Subcutaneous preadipocyte (primary cell): ENCODE data around the gene RBM25. TPM values are rescaled to one million over a fixed set of nuclear protein-coding genes. Genes with fewer than 3 reads are reported as not detected.

ENCODE experiments used
- small RNA-seq: library from RNA; depleted of rRNA; stranded (forward); fragments of <200 nt; gene quantifications from one replicate; pipeline ENCODE3, GENCODE V24; 2012
- total RNA-seq: library from RNA; depleted of rRNA; stranded (reverse); fragments of >200 nt; gene quantifications from 2 replicates; pipeline ENCODE4 v1.2.3, GENCODE V29; 2012

Gene RBM25
- 28.7 and 35.2 TPM in 2 replicates for total RNA-seq

DNA sequence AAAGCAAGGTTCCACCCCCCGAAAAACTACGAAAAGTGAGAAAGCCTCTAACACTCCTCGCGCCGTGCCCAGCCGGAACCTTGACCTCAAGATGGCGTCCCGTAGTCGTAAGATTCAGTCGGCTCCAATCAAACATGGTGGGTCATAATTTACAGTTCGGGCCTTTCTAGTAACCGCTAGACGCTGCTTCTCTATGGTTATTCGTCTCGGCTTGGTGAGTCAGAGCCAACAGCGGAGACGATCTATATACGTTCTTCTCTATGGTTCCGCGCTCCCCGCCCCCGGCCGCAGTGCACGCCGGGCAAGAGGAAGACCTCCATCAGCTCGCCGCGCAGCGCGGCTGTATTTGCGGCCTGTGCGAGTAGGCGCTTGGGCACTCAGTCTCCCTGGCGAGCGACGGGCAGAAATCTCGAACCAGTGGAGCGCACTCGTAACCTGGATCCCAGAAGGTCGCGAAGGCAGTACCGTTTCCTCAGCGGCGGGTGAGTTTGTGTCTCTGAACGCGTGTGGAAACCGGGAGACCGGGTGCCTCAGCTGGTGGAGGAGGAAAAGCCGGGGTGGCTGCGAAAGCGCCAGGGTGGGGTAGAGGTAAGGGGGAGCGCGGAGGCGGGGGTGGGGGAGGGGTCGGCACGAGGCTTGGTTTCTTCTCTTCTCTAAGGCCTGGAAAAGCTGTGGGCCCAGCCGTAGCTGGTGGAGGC is at the start of gene RBM25:
TSS of gene RBM25 (plus strand) at position 311 of the 698 bp plus-strand sequence. CDS start 13,108 bp downstream, outside the sequence.

DNA sequence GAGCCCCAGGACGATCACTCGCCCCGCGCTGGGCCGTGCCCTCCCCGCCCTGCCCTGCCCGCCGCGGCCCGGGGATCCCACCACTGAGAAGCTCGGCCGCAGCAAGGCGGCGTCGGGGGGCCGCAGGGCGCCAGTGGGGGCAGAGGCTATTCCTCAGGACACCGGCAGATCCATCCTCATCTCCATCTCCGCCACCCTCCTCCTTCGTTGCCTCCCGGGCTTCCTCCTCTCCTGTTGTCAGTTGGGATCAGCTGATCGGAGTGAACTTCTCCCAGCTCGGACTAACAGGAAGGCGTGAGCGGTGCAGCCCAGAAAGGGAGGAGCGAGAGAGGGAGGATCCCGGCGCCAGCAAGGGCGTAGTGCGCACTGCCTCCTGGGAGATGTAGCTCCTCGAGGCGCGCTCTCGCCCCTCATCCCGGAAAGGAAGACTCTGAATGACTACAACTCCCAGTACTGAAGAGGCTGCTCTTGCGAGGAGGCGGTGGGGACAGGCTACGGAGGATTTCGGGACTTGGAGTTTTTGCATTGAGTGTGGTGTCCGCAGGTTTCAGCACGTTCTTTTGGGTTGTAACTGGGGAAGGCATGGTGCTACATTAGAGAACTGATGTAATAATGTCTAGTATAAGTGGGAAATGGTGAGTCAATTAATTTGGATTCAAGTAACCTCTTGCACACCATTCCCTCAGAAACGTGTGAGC is 31.3 kb upstream of the RBM25 start, which contains the start of gene ZFYVE1:
TSS of gene ZFYVE1 (minus strand) at position 262 of the 698 bp plus-strand sequence. CDS start 2,598 bp downstream, outside the sequence.

DNA sequence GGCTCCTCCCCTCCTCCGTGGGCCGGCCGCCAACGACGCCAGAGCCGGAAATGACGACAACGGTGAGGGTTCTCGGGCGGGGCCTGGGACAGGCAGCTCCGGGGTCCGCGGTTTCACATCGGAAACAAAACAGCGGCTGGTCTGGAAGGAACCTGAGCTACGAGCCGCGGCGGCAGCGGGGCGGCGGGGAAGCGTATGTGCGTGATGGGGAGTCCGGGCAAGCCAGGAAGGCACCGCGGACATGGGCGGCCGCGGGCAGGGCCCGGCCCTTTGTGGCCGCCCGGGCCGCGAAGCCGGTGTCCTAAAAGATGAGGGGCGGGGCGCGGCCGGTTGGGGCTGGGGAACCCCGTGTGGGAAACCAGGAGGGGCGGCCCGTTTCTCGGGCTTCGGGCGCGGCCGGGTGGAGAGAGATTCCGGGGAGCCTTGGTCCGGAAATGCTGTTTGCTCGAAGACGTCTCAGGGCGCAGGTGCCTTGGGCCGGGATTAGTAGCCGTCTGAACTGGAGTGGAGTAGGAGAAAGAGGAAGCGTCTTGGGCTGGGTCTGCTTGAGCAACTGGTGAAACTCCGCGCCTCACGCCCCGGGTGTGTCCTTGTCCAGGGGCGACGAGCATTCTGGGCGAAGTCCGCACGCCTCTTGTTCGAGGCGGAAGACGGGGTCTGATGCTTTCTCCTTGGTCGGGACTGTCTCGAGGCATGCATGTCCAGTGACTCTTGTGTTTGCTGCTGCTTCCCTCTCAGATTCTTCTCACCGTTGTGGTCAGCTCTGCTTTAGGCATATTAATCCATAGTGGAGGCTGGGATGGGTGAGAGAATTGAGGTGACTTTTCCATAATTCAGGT is 78.3 kb downstream of the RBM25 start, which contains the start of gene PSEN1:
TSS of gene PSEN1 (plus strand) at position 121 of the 839 bp plus-strand sequence. CDS start 11,513 bp downstream, outside the sequence.

Small RNA genes lying within 50 kb of the gene (small RNA-seq; reads per million reads assigned to genes)
- gene RN7SL586P = not detected

Other genes starting within 250 kb of the RBM25 start
- gene DPF3, start 164.4 kb upstream of the RBM25 start, total RNA-seq = 1.4 and 3.7 TPM in 2 replicates
- gene DCAF4, start 132.1 kb upstream of the RBM25 start, total RNA-seq = 13.7 and 23.1 TPM in 2 replicates
- gene ZFYVE1, start 31.4 kb upstream of the RBM25 start, total RNA-seq = 14.7 and 18.4 TPM in 2 replicates
- gene PSEN1, start 78.0 kb downstream of the RBM25 start, total RNA-seq = 25.7 and 29.1 TPM in 2 replicates
- 4.8 and 8.0 TPM in 2 replicates for gene PAPLN, start 179.0 kb downstream of the RBM25 start, total RNA-seq